ENCODE measurements around the gene CALML3. TPM values are rescaled to one million over a fixed set of nuclear protein-coding genes. Genes with fewer than 3 reads are reported as not detected.

Gene CALML3
- total RNA-seq, 4 donors from 2014 or later: 0.24 TPM; not detected in 3

DNA sequence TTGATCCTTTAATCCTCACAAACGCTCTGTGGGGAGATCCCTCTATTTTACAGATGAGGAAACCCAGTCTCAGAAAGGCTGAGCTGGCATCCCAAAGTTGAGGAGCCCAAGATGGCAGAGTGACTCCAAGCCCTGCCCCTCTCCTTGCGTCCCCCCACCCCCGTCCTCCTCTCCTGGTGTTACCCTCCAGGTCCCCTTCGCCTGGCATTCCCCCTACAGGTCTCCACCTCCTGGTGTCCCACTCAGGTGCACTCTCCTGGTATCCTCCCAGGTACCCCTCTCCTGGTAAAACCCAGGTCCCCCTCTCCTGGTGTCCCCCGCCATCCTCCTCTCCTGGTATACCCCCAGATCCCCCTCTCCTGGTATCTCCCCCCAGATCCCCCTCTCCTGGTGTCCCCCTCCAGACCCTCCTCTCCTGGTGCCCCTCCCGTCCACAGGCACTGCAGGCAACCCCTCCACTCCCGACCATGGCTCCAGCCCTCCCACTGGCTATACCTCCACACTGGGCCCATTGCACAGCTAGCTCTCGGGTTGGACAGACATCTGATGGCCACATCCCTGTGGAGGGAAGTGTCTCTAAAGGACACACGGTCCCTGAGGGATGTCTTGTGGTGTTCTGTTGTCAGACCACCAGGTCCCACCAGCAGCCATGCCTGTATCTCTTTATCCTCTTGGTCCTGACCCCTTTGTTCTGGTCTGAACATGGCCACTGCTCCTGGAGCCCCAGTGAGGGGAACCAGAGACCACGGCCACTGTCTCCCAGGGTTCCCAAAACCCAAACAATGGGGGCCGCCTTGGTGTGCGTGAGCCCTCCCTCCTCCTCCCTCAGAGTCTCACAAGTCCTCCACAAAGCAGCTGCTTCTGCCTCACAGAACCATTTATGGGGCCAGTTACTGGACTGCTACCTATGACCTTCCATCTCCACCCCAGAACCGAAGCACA is 37.2 kb downstream of the CALML3 start:
- H3K4me1 ChIP-seq: no peaks in the 10 kb centered on the region
- no peak overlapping the region for H3K27ac ChIP-seq
- no peak overlapping the region for H3K4me3 ChIP-seq (replicated peaks in 1 of 3)
- no peaks in the 10 kb centered on the region for H3K27me3 ChIP-seq
- DNase-seq: no peak
- WGBS, 2 donors: 96% methylated on average over 11 to 13 of the region's 13 CpGs
- TF ChIP-seq POLR2A (IDR thresholded peaks at IDR 0.05): no peak
- TF ChIP-seq, protein P1, sequence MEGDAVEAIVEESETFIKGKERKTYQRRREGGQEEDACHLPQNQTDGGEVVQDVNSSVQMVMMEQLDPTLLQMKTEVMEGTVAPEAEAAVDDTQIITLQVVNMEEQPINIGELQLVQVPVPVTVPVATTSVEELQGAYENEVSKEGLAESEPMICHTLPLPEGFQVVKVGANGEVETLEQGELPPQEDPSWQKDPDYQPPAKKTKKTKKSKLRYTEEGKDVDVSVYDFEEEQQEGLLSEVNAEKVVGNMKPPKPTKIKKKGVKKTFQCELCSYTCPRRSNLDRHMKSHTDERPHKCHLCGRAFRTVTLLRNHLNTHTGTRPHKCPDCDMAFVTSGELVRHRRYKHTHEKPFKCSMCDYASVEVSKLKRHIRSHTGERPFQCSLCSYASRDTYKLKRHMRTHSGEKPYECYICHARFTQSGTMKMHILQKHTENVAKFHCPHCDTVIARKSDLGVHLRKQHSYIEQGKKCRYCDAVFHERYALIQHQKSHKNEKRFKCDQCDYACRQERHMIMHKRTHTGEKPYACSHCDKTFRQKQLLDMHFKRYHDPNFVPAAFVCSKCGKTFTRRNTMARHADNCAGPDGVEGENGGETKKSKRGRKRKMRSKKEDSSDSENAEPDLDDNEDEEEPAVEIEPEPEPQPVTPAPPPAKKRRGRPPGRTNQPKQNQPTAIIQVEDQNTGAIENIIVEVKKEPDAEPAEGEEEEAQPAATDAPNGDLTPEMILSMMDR (IDR thresholded peaks at IDR 0.05): no peak
- H3K36me3 ChIP-seq: no peaks in the 10 kb centered on the region
- intact Hi-C loops (cut with DNase I): no loop called here
- no peaks in the 10 kb centered on the region for H3K9me3 ChIP-seq

DNA sequence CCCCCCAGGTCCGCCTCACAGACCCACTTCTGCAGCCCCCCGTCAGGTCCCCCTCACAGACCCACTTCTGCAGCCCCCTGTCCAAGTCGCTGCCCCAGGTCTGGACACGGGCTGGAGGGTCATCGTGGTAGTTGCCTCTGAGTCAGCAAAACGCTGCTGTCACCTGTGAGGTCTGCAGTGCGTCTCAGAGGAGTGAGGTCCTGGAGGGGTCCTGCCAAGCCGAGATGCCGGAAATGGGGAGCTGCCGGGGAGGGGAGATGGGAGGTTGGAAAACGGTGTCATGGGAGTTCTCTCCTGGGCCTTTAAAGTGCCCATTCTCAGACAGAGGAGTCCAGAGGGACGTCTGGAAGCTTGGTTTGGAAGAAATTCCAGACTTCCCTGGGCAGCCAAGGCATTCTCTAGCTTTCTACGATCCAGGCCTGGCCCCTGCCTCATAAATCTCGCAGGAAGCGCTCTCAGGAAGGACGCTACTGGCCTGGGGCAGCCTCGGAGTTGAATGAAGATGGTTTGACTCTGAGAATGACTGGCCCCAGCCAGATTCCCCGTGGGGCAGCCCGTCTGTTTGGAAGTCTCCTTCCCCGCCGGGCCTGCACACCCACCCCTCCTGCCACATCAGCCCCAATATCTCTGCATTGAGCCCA is 38.7 kb downstream of the CALML3 start:
- H3K4me1 ChIP-seq: no peaks in the 10 kb centered on the region
- no peaks in the 10 kb centered on the region for H3K27me3 ChIP-seq
- DNase-seq: no peak
- no peaks in the 10 kb centered on the region for H3K36me3 ChIP-seq
- no peak overlapping the region for H3K27ac ChIP-seq
- intact Hi-C loops (cut with DNase I): no loop called here
- WGBS, 2 donors: 70 to 75% methylated on average over 21 of the region's 21 CpGs
- no peak overlapping the region for H3K4me3 ChIP-seq (replicated peaks in 1 of 3)
- TF ChIP-seq, protein P1 (IDR thresholded peaks at IDR 0.05): no peak
- TF ChIP-seq POLR2A (IDR thresholded peaks at IDR 0.05): no peak
- no peaks in the 10 kb centered on the region for H3K9me3 ChIP-seq

DNA sequence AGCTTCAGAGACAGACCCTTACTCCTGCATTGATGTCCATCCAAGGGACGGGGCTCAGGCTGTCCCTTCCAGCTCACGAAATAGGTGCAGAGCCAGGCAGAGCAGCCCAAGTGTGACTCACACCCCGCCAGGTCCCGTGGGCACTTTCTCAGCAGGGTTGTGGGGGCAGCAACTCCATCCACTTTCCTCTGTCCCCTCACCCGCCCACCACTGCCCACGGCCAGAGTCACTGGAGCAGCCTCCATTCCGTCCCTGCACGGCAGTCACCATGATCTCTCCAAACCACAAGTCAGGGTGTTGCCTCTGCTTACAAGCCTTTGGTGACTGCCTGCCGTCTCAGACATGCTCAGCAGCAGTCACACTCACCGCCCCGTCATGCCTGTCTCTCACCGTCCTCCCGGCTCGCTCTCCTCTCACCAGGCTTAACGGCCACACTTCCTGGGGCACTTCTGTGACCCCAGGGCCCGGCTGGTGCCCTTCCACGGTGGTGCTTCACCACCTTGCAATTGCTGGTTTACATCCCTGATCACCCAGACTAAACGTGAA is 39.3 kb downstream of the CALML3 start:
- Histone ChIP-seq H3K36me3 (no peaks in the 10 kb centered on the region), H3K4me3 (replicated peaks in 1 of 3) (no peak overlapping the region), H3K4me1 (no peaks in the 10 kb centered on the region), H3K27ac (no peak overlapping the region), H3K27me3 (no peaks in the 10 kb centered on the region), H3K9me3 (no peaks in the 10 kb centered on the region)
- TF ChIP-seq, protein P1 (IDR thresholded peaks at IDR 0.05): no peak
- no peak for TF ChIP-seq POLR2A (IDR thresholded peaks at IDR 0.05)
- DNase-seq: no peak
- WGBS, 2 donors: 68 to 73% methylated on average over 18 of the region's 18 CpGs
- intact Hi-C loops (cut with DNase I): no loop called here

DNA sequence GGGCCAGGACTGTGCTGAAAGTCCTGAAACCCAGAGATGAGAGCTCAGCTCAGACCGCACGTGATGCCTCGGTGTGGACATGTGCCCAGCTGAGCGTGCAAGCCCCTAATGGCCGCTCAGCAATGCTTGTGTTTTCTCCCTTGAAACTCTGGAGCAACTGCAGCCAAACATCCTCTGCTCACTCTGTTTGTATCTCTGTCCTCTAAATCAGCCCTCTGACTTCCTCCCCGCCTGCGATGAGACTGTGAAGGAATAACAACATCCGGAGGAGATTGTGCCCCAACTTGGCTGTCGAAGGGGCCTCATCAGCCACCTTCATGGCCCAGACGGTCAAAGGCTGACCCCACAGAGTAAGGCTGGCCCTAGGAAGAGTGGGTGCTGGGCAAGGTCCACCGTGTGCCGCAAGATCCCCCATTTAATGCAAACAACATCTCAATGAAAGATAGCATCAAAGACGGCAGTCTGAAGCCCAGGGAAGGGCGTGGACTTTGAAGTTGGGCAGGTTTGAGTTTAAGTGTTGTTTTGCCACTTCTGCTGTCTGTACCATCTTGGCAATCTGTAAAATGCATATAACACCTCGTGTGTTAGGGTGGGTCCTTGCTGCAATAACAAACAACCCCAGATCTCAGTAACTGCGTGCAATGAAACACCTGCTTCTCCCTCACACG is 39.9 kb downstream of the CALML3 start:
- no peak for DNase-seq
- intact Hi-C loops (cut with DNase I): no loop called here
- Histone ChIP-seq H3K27me3 (no peaks in the 10 kb centered on the region), H3K4me3 (replicated peaks in 1 of 3) (no peak overlapping the region), H3K4me1 (no peaks in the 10 kb centered on the region), H3K9me3 (no peaks in the 10 kb centered on the region), H3K27ac (no peak overlapping the region), H3K36me3 (no peaks in the 10 kb centered on the region)
- TF ChIP-seq, protein P1 (IDR thresholded peaks at IDR 0.05): no peak
- no peak for TF ChIP-seq POLR2A (IDR thresholded peaks at IDR 0.05)
- WGBS, 2 donors: 77 to 78% methylated on average over 17 of the region's 17 CpGs
